ENCODE results near the gene HMGB3. TPM values are rescaled to one million over a fixed set of nuclear protein-coding genes. Genes with fewer than 3 reads are reported as not detected.
"Not testable (repeated sequence)": the region's sequence is repeated elsewhere in the genome, so short reads cannot be mapped to it uniquely, and the experiment has no call there.

Gene HMGB3
- total RNA-seq, 1 donor from 2014 or later, result 25.4 TPM

DNA sequence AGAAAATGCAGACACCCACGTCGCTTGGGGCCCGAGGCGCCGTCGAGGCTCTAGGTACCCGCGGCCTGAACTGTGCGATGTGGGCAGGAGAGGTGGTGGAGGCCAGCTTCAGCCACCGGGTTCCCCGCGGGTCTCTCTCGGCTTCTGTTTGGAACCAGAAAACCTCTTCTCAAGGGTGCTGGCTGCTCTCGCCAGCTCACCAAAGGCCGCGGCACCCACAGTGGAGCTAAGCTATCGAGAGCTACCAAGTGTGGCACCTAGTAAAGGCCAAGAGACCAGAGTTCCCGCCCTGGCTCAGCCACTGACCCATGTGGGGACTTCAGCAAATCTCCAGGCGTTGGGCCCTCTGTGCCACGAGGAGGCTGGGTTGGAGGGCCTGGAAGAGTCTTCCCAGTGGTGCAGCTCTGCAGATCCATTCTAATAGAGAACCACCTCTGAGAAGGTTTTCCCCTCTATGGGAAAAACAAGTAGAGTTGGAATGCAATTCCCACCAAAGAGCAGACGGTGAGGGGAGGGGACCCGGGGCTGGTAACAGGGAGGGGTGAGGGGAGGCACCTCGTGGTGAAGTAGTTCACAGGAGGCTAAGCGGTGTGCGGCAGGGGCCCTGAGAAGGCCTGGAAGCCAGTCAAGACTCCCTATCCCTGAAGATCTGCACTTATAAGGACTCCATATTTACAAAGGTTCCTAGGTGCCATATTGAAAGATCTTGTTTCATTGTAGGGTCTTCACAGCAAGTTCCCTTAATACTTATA, 5.5 kb upstream of the HMGB3 start:
- intact Hi-C loops (cut with micrococcal nuclease), result no loop called here

DNA sequence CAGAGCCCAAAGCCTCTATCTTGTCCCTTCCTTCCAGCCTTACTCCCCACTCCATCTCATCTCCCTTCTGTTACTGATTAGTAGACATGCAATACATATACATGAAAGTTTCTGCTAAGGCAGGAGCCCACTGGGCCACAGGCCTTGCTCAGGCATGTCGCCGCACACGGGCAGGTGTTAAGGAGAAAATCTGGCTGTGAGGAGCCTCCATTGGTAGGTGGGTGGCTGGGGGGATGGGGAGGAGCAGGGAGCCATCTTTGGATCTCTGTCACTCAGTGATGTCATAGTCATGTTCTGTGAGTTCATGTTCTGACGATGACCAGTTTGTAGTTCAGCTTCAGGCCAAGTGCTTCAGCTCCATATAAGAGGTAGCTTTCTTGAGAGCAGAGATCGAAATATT, 2.9 kb upstream of the HMGB3 start:
- intact Hi-C loops (cut with micrococcal nuclease), result loop anchor here (5.0 kb wide), 4 partner anchors 288 to 1852 kb away; partner anchors contain the start of genes CETN2, MAMLD1, MTMR1 and NSDHL

DNA sequence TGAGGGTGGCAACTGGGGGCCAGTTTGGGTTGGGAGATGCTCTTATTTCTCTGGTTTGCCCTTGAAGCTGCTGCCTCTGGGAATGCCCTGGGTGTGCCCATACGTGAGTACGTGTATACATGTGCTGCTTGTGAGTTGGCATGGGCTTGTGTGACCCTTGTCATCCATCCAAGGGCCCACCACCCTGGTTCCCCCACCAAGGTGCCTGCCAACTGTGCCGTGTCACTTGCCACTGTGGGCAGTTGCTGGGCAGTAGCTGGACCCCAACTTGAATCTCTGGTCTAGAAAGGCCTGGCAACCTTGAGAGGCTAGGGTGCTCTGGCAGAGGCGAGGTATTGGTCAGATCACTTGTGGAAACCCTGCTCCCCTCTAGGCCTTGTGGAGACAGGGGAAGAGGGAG, 2.4 kb upstream of the HMGB3 start:
- intact Hi-C loops (cut with micrococcal nuclease), result loop anchor here (5.0 kb wide), 4 partner anchors 288 to 1852 kb away; partner anchors contain the start of genes CETN2, MAMLD1, MTMR1 and NSDHL

DNA sequence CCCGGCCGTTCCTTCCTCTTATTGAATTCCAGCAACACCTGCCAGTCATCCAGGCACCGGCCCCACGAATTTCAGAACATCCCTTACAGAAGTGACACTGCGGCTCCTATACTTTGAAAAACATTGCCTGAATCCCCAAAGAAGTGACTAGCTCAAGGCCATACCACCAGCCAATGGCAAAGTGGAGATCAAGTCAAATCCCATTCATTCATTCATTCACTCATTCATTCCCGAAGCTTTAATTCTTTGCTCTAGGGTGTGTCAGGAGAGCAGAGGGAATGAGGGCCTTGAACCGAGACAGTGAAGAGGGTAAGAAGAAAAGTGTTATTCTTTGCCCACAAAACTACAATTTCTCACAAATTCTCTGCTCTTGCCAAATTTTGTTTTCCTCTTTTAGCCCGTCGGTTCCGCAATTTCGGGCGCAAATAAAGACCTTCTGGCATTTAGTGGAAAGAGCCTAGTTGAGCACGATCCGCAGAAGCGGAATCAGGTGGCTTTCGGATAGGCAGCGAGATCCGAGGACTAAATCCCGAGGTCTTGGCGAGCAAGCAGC, 824 bp upstream of the HMGB3 start:
- intact Hi-C loops (cut with micrococcal nuclease), result loop anchor here (2.0 to 5.0 kb wide), 6 partner anchors 210 to 1850 kb away; partner anchors contain the start of genes CETN2, EOLA2, MAMLD1 and MTMR1

DNA sequence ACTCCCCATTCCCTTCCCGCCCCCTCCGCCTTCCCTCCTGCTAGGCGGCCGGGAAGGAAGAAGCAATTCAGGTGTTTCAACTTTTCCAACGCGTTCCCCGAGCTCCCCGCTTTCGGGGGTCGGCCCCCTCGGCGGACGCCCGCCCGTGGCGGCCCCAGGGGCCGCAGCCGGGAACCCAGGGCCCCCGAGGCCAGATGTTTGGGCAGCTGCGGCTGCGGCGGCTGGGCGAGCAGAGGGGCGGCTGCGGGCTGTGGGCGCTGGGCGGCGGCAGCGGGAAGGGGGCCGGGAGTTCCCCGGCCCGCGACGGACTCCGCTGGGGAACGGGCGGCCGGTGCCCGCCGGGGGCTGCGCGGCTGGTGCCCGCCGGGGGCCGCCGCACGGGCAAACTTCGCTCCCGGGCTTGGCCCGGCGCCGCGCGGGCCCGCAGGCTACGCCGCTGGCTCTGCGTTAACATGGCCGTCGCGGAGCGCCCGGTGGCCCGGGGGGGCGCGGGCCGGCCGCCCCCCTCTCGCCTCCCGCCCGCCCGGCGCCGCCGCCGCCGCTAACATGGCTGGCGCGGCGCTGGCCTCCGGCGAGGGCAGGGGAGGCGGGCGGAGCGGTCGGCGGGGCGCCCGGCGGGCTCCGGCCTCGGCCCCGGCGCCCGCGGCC, 510 bp downstream of the HMGB3 start:
- intact Hi-C loops (cut with micrococcal nuclease), result loop anchor here (1.0 to 5.0 kb wide), 9 partner anchors 85 to 1849 kb away; partner anchors contain the start of genes CD99L2, CETN2, EOLA2 and MAMLD1

DNA sequence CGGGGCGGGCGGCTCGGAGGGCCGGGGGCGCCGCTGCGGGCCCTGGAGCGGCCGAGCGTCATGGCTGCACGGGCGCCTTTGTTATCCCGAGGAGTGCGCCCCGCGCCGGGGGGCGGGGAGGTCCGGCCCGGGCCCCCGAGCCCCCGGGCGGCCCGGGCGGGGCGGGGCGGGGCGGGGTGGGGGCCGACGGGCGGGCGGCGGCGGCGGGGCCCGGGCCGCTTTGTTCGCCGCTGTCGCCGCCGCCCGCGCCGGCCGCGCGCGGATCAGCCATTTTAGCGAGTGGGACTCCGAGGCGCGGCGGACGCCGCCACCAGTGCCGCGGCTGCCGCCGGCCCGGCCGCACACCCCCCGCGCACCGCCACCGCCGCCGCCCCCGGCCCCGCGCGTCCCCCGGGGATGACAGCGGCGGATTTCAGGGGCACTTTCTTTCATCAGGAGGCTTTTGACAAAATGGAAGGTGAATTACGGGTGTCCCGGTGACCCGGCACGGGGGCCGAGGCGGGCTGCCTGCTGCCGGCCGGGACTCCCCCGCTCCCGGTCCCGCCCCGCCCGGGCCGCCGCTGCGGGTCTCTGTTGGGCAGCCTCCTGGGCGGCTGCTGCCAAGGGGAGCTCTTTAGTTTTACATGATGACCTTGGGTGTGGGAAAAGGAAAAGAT, 1.2 kb downstream of the HMGB3 start:
- intact Hi-C loops (cut with micrococcal nuclease), result loop anchor here (5.0 kb wide), 4 partner anchors 292 to 1848 kb away; partner anchors contain the start of genes CETN2, MAMLD1, MTMR1 and NSDHL

DNA sequence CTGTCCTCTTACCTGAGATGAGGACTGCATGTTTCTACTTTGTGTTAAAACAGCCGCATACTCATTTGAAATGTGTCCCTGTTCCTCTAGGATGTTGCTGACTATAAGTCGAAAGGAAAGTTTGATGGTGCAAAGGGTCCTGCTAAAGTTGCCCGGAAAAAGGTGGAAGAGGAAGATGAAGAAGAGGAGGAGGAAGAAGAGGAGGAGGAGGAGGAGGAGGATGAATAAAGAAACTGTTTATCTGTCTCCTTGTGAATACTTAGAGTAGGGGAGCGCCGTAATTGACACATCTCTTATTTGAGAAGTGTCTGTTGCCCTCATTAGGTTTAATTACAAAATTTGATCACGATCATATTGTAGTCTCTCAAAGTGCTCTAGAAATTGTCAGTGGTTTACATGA, 4.6 kb downstream of the HMGB3 start:
- intact Hi-C loops (cut with micrococcal nuclease), result not testable (repeated sequence)

DNA sequence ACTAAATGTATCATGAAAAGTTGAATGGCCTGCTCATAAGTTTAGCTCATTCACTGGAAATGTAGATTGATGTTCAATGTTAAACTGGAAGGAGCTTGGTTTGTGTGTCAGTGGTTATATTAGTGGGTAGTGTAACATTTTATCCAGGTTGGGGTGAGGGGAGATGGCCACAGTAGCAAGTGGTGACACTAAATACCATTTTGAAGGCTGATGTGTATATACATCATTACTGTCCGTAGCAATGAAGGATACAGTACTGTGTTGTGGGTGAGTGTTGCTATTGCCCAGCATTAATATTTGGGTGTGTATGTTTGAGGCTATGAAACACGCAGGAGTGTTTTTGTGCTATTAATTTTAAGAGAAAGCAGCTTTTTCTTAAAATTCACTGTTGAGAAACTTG, 6.3 kb downstream of the HMGB3 start:
- intact Hi-C loops (cut with micrococcal nuclease), result no loop called here

DNA sequence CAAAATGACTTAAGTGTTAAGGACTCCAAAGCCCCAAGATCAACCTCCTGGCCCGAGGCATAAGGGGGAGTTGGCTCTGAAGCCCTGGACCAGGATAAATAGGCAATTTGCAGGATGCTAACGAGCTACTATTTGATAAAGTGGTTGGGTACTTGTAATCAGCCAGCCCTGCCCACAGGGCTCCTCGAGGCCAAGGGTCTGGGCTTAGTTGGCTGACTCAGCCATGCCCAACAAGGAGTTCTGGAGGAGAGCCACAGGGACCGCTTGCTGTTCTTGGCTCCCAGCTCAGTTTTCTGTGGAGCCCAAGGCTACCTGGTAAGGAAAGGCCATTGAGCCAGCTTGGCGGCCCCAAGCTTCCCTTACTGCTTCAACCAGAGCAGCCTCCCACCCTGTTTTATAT, 7.8 kb downstream of the HMGB3 start:
- intact Hi-C loops (cut with micrococcal nuclease), result no loop called here

DNA sequence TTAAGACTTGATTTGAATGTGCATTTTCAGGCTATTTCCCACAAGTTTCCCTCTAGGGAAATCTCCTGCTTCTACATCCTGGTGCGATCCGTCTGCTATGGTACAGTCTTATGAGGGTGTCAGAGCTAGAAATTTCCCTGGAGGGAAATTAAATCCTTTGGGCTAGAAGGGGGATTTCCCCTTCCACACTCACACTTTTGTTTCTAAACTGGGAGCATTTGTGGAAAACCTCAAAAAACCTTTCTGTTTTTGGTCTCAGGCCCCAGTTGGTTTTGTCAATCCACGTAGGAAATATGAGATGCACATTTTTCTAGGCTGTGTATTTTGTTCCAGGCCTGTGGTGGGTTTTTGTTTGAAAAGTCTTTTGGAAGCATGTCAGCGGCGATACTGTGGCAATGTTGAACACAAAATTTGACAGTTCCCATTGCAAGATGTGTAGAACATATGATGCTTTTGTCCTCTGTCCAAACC, 17.8 kb downstream of the HMGB3 start:
- intact Hi-C loops (cut with micrococcal nuclease), result no loop called here

DNA sequence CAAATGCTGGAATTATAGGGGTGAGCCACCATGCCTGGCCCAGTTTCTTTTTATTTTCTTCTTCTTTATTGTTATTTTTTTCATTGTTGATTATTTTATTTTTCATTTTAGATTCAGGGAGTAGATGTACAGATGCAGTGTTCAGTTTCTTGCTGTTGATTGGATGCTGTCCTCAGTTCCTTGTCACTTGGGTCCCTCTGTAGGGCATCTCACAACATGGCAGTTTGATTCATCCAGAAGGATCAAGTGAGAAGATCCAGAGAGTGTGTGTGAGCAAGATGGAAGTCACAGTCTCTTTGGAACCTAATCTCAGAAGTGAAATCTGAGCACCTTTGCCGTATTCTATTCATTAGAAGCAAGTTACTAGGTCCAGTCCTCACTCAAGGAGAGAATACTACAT, 20.9 kb downstream of the HMGB3 start:
- intact Hi-C loops (cut with micrococcal nuclease), result loop anchor here (1.0 kb wide), 1 partner anchor 232 kb away; no protein-coding TSS in a partner anchor

DNA sequence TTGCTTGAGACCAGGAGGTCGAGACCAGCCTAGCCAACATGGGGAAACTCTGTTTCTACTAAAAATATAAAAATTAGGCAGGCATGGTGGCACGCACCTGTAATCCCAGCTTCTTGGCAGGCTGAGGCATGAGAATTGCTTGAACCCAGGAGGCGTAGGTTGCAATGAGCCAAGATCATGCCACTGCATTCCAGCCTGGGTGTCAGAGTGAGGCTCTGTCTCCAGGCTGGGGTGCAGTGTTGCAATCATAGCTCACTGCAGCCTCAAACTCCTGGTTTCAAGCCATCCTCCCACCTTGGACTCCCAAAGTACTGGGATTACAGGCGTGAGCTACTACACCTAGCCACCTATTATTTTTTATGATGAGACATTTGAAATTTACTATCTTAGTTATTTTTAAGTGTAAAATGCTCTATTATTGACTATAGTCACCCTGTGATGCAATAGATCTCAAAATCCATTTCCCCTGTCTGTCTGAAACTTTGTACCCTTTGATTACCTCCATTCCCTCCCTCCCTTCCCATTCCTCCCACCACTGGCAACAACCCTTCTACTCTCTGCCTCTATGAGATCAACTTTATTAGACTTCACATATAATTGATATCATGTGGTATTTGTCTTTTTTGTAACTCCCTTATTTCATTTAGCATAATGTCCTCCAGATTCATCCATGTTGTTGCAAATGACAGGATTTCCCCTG, 23.4 kb downstream of the HMGB3 start:
- intact Hi-C loops (cut with micrococcal nuclease), result no loop called here

DNA sequence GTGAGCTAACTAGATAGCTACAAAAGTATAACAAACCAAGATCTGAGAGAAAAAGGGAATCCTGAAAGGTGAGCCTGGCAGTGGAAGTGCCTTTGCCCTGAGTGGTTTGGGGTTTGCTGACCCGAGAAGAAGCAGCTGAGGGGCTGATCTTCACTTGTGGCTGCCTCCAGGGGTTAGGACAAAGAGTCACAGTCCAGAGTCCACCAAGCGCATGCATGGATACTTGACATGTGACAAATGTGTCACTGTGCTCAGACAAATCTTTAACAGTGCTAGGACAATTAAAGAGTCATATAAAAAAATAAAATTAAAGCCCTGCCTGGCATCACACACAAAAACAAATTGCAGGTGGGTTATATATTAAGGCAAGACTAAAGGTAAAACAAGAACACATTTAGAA, 26.4 kb downstream of the HMGB3 start:
- intact Hi-C loops (cut with micrococcal nuclease), result no loop called here

DNA sequence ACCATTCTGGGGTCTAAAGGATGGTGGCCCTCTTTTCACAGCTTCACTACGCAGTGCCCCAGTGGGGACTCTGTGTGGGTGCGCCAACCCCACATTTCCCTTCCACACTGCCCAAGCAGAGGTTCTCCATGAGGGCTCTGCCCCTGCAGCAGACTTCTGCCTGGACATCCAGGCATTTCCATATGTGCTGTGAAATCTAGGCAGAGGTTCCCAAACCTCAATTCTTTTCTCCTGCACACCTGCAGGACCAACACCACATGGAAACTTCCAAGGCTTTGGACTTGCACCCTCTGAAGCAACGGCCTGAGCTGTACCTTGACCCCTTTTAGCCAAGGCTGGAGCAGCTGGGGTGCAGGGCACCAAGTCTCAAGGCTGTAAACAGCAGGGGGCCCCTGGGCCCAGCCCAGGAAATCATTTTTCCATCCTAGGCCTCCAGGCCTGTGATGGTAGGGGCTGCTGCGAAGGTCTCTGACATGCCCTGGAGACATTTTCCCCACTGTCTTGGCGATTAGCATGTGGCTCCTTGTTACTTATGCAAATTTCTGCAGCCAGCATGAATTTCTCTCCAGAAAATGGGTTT, 30.1 kb downstream of the HMGB3 start:
- intact Hi-C loops (cut with micrococcal nuclease), result no loop called here

DNA sequence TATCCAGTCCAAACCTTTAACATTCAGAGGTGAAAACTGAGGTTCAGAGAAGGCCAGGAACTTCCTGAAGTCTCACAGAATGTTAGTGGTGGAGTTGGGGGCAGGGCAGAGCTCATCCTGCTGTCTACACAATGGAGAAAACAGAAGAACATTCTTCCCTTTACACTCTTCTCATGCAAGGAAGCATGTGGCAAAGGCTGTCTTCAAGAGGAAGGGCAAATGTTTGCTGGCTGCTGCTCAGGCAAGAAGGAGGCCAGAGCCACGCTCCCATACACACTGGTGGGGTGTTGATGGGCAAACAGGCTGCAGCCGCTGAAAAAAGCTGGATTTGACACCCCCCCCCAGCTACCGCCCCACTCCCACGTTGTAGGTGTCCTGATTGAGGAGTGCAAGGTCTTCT, 32.5 kb downstream of the HMGB3 start:
- intact Hi-C loops (cut with micrococcal nuclease), result no loop called here

DNA sequence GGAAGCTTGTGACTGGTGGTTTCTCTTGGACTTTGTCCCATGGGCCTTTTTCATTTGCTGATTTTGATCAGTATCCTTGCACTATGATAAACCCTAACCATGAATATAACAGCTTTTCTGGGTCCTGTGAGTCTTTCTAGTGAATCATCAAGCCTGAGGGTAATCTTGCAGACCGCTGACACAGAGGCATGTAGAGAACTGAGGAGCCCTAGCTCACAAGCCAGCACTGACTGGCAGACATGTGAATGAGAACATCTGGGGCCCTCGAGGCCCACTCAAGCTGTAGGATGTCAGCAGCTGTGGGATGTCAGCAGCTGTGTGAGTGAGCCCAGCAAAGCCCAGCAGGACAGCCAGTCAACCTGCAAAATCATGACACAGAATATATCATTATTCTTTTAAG, 36.7 kb downstream of the HMGB3 start:
- intact Hi-C loops (cut with micrococcal nuclease), result no loop called here

DNA sequence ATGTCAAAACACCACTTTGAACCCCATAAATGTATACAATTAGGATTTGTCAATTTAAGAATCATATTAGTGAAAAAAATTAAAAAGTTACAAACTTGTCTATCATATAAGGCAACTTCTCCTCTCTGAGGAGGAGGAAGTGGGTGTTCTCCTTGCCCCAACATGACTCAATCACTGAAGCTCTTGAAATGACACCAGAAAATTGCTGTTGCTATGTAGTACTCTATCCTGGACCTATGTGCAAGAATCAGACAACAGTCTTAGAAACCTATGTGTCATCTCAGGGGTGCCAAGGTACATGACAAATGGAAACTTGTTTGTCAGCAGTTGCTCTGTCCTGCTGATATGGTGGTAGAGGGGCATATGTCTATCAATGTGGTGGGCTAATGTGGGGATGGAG, 47.7 kb downstream of the HMGB3 start:
- intact Hi-C loops (cut with micrococcal nuclease), result no loop called here

DNA sequence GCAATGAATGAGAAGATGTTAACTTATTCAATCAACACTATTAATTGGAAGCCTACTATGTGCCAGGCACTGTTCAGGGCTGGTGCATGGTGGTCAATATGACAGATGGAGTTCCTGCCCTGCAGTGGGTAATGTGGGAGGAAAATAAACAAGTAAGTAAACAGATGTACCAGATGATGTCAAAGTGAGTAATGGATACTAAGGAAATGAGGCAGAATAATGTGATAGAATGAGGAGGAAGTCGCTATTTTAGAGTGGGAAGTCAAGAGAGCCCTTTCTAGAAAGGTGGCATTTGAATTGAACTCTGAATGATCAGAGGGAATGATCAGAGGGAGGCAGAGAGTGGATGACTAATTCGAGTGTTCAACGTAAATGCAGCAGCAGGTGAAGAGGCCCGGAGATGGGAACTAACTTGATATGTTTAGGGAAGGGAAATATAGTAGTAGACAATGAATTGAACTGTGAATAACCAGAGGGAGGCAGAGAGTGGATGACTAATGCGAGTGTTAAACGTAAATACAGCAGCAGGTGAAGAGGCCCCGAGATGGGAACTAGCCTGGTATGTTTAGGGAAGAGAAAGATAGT, 48.3 kb downstream of the HMGB3 start:
- intact Hi-C loops (cut with micrococcal nuclease), result no loop called here

DNA sequence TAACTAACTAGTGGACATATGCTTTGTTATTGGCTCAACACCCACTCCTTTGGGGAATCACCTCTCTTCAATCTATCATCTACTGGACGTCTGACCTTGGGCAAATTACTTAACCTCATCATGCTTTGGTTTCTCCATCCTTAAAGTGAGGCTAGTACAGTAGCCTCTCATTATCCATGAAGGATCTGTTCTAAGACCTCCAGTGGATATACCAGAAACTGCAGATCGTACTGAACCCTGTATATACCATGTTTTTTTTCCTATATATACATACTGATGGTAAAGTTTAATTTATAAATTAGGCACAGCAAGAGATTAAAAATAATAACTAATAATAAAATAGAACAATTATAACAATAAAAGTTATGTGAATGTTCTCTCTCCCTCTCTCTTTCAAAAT, 56.2 kb downstream of the HMGB3 start:
- intact Hi-C loops (cut with micrococcal nuclease), result no loop called here
